HG02943 (cell line): Measurements from ENCODE around the gene ASPRV1.

Experiments used
- ATAC-seq: cut with Tn5 transposase; IDR thresholded peaks from one replicate; pipeline ENCODE4 v1.9.1; 2021; ENCODE audit warnings: mild to moderate bottlenecking, low read depth, moderate library complexity; ENCODE audit not compliant: unreplicated experiment

Gene ASPRV1

DNA sequence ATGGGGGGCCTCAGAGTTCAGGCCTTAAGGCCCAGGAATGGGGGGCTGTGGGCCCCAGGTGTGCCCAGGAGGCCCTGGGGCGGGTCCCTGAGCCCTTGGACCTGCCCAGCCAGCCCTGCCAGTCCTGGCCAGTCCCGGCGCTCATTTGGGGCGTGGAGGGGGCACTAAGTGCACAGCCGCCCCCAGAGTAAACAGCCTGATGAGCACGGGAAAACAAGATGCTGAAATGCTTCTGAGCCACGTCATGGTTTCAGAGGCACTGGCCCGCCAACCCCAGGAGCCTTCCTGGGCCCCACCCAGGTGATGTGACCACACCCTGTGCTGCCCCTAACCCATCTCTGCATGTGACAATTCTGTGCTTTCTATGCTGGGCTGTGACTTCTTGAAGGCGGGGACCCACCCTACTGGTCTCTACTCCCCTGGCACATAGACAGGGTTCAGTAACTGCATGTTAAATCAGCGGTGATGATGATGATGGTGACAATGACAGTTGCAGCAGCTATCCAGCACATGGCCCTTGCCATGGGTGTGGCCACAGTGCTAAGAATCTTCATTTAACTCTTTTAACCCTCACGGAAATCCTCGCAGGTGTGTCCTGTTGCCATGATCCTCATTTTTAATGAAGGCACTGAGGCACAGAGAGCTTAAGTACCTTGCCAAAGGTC, 28.1 kb upstream of the ASPRV1 start:
- ATAC-seq = no peak

DNA sequence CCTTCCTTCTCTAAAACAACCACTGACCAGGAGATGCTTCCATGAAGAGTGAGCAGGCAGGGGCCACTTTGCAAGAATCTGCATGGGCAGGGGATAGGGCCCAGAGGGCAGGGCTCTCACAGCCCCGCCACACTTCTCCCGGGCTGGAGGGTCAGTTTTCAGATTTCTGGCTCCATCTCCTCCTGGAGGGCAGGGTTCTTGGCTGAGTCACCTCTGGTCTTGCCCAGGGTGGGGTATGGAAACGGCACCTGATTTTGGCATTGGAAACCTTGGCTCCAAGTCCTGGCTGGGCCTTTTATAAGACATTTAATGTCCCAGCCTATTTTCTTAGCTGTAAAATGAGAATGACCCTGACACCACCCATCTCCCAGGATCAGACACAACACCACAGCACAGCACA, 27.6 kb upstream of the ASPRV1 start:
- no peak for ATAC-seq

- ATAC-seq = no peak
Observed at GRCh38 chr2:69988086-69988635, 26.7 kb upstream of the ASPRV1 start.

DNA sequence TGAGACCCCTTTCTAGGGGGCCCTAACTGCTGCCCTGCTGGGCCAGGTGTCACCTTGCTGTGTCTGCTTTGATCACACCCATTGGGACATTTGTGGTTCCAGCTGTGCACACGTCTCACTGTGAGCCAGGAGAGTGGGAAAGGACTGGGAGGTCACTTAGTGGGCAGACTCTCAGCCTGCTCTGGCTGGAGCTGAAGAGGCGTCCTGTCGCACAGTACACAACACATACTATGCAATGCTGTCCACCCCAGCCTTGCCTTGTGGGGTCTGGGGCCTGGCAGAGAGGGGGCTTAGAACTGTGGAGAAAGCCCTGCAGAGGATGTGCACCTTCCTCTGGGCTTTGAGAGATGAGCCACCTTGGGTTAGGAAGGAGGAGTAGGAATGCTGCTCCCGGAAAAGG, 25.3 kb upstream of the ASPRV1 start:
- no peak for ATAC-seq

DNA sequence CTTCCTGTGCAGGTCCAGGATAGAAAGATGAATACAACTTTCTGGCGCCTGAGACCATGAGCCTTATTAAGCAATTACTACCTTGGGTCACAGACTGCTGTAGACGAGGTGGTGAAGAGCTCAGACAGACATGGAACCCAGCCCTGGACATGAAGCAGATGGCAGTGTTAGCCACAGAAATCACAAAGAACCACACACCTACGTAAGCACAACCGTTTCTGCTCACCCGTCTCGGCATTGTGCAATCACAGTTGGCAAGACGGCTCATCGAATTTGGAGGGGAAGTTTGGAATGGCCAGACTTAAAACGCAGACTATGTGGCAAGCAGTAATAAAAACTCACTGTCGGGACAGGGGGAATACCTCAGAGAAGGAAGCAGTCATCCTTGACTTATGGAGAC, 24.3 kb upstream of the ASPRV1 start:
- ATAC-seq = no peak

DNA sequence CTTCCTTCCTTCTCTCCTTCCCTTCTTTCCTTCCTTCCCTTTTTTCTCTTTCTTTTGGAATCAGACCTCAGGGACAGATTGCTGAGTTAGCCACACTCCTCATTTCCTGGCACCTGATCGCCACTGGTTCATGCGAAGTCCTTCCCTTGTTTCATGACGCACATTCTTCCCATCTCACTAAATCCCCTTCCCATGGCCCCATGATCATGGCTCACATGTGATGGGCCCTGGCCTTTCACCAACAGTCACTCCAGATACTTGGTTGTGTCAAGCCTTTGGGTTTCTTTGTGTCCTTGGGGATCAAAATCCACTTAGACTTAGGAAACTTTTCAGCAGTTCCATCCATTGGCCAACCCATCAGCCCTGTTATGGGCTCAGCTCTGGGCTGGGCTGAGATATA, 23.8 kb upstream of the ASPRV1 start:
- no peak for ATAC-seq

DNA sequence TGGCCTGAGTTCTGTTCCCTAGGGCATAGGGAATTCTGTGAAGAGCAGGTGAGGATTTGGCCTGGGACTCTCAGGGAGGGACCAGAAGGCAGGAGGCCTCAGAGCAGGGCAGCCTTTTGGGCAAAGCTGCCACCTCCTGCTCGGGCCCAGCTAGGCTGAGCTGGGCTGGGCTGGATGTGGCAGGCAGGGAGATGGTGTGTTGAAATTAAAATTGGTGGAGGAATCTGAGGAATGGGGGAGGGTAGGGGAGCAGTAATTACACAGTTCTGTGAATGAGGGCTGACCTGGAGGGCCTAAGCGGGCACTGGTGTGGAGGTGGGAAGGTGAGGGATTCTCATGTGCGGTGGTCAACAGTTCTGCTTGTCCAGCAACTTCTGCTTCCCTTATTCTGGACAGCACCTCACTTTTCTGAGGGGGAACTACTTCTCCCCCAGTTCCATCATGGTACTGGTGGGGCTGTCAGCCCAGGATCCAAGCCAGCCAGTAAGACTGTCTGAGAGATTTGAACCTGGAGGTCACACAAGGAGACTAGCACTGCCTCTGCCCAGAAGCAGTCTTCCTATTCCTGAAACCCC, 22.0 kb upstream of the ASPRV1 start:
- no peak for ATAC-seq

GRCh38 chr2:69979902-69980807, 18.7 kb upstream of the ASPRV1 start:
- ATAC-seq = no peak

DNA sequence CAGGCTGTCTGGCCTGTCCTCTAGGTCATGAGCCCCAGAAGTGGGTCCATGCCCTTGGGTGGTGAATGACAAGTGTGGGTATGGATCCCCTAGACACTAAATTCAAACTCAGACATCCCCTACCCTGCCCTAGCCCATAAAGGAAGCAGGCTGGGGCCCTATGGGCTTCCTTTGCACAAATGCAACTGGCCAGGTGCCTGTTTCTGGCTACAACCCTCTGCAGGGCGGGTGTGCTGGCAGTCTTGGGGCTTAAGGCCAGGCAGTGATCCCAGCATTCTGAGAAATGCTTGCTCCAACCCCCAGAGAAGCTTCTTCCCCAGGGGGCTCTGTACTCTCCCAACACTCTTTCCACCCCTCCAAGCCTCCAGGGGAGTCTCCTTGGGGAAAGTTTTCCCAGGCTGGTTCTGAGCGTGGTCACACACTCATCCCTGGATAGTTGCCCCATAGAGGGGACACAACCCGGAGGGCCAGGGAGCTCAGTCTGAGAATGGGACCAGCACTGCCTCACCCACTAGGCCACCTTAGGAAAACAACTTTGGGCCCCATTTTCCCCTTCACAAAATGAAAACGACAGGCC, 16.6 kb upstream of the ASPRV1 start:
- no peak for ATAC-seq

GRCh38 chr2:69977186-69977585, 15.8 kb upstream of the ASPRV1 start:
- no peak for ATAC-seq

DNA sequence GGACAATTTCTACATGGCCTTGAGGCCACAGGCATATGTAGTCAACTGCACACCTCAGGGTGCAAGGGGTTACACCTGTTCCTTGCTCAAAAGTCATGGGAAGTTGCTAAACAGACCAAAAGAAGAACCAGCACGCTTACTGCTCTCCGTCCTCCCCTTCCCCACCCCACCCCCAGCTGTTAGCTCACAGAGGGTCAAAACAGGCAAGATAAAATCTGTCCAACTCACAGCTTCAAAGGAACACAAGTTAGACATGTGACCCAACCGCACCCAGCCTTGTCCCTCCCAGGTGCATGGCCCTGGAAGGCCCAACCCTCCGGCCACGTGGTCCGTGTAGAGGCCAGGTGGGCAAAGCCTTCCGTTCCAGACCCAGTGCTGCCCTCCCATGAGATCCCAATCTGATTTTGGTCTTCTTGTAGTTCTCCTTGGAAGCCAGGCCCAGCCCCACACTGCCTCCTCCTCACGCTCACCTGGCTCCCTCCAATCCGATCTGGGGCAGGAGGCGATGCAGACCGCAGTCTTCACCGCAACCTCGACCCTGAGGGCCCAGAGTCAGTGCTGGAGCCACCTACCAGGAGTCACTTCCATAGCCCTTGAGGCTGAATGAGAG, 14.5 kb upstream of the ASPRV1 start:
- no peak for ATAC-seq

- no peak for ATAC-seq
Observed at GRCh38 chr2:69975136-69975852, 13.9 kb upstream of the ASPRV1 start.

GRCh38 chr2:69973335-69973735, 11.9 kb upstream of the ASPRV1 start:
- no peak for ATAC-seq

- no peak for ATAC-seq
Observed at GRCh38 chr2:69972822-69973221, 11.4 kb upstream of the ASPRV1 start.

- no peak for ATAC-seq
Observed at GRCh38 chr2:69969991-69970390, 8.6 kb upstream of the ASPRV1 start.

DNA sequence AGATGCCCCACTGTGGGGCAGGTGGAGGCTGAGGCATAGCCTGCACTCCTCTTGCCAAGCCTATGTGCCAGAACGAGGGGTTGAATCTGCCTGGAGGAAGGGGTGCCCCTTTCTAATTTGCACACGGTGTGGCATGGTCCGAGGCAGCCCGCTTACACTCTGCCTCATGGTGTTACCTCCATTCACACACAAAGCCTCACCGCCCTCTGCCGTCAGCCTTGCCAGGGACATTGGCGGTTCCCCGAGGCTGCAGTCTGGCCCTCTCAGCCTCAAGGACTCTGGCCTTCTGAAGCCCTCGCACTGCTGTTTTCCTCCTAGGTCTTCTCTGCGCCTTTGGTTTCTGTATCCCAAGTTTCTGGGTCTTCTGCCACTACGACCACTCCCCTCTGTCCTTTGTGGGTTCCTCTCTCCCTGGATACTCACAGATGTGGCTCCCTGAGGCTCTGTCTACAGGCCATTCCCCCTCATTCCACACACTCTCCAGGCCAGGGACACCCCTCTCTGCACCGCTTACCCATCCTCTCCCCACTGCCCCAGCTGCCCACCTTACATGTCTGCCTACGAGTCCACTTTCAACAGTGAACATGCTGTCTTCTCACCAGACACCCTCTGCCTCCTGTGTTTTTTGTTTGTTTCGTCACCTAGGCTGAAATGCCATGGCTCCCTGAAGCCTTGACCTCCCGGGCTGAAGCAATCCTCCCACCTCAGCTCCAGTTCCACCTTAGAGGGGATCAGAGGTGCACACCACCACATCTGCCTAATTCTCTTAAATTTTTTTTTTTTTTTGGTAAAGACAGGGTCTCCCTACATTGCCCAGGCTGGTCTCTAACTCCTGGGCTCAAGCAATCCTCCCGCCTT, 7.9 kb upstream of the ASPRV1 start:
- ATAC-seq = no peak

GRCh38 chr2:69968609-69969008, 7.2 kb upstream of the ASPRV1 start:
- ATAC-seq = no peak

- no peak for ATAC-seq
Observed at GRCh38 chr2:69966496-69966895, 5.1 kb upstream of the ASPRV1 start.
